Kasumi-1 (cell line): ENCODE data around the gene PXMP4.

Experiments used
- DNase-seq, 2 experiments: peaks; one replicate each; lab custom pipeline; 2025; lab: John Stamatoyannopoulos, UW

PXMP4 gene

DNA sequence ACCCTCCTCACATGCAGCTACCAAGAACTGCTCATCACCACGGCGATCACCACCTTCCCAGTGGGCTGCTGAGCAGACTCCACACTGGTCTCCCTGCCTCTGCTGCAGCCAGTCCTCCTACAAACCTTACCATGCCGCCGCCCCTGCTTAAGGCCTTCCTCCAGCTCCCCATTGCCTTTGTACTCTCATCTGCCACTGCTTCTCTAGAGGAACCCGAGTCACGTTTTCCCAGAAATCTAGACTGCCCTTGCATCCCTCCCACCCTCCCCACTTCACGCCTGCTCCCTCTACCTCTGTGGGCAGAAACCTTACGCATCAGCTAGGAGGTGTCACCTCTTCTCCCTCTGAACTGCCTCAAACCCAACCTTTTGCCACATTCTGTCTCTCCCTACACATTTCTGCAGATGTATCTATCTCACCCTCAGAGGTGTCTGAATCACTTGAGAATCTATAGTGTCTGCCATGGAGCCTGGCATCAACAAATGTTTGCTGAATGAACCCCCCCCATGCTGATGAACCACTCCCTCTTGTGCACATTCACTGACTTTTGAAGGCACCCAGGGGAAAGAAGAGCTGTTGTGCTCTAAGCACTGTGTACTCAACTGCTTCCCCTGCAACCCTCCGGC, 38.3 kb downstream of the PXMP4 start:
- no peak for DNase-seq

DNA sequence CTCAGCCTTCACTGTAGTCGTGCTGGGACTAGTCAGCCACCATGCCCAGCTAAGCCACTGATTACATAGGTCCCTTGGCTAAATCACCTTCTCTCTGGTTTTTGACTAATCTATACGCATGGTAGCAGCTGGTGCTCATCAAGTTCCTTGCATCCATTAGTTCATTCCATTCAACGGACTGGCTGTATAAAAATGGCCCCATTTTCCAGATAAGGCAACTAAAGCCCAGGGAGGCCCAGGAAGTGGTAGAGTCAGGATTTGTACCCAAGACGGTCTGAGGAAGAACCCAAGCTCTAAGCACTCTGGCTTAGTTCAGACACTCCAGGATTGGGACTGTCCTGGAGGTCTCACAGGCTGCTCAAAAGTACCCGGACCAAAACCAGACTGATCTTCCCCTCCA, 38.8 kb downstream of the PXMP4 start:
- DNase-seq: no peak

DNA sequence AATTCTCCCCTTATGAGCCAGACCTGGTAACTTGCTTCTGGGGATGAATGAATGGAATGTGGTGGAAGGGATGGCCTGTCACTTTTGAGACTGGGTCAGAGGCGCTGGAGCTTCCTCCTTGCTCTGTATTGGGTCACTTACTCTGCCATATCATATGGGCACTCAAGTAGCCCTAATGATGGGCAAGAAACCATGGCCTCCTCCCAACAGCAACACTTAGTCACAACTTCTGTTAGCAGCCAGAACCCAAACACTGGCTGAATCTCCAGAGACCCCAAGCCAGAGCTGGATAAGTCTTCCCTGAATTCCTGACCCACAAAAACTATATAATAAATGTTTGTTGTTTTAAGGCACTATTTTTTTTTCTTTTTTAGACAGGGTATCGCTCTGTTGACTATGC, 39.4 kb downstream of the PXMP4 start:
- DNase-seq: no peak

DNA sequence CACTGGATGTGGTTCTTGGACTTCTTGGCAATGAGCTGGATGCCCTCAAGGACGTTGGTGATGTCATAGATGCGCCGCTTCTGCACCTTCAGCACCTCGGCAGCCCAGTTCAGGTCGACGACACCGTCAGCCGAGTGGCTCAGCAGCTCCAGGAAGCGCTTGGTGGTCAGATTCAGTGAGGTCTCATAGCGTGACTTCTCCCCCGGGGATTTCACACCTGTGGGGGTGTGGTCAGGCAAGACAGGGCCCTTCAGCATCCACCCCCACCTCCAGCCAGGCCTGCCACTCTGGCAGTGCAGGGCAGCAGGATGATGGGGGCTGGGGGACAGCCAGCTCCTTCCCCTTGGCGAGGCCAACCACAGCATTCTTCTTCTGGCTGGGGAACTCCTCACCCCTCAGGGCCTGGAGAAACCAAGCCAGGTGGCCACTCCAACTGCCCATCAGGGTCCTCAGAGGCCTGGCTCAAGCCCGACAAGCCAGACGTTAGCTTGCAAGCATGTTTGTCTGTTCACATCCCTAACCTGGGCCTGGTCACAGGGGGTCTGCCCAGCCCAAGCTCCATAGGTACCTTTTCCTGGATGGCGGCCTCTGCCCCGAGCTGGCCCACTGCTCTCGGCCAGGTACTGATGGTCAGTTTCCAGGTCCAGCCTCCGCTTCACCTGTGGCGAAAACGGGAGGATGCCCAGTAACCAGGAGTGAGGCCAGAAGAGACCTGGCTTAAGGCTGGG, 40.2 kb downstream of the PXMP4 start:
- DNase-seq: no peak

DNA sequence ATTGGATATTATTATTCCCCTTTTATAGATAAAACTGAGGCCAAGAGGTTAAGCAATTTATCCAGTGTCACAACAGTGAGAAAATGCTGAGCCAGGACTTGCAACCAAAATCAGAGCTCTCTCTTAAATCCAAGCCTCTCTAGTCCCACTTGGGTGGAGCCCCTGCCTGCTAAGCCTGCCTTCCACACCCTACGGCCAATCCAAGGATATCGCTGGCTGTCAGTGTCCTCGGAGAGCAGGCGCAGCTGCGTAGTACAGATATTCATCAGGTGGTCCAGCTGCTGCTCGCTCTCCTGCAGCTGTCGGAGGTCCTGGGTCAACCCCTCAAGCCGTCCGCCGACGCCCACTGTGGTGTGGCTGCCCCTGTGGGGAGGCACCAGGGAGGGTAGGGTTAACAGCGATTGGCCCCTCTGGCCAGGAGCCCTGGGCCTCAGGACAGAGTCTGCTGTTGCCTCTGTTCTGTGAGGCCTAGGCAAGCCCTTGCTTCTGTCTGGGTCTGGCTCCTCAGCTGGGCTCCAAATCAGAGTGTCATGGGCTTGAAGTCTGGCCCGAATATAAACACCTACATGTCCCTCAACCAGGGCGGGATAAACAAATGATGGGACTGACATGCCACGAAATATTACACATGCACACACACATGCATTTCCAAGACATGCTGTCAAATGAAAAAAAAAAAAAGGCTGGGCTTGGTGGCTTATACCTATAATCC, 42.0 kb downstream of the PXMP4 start:
- DNase-seq: no peak

DNA sequence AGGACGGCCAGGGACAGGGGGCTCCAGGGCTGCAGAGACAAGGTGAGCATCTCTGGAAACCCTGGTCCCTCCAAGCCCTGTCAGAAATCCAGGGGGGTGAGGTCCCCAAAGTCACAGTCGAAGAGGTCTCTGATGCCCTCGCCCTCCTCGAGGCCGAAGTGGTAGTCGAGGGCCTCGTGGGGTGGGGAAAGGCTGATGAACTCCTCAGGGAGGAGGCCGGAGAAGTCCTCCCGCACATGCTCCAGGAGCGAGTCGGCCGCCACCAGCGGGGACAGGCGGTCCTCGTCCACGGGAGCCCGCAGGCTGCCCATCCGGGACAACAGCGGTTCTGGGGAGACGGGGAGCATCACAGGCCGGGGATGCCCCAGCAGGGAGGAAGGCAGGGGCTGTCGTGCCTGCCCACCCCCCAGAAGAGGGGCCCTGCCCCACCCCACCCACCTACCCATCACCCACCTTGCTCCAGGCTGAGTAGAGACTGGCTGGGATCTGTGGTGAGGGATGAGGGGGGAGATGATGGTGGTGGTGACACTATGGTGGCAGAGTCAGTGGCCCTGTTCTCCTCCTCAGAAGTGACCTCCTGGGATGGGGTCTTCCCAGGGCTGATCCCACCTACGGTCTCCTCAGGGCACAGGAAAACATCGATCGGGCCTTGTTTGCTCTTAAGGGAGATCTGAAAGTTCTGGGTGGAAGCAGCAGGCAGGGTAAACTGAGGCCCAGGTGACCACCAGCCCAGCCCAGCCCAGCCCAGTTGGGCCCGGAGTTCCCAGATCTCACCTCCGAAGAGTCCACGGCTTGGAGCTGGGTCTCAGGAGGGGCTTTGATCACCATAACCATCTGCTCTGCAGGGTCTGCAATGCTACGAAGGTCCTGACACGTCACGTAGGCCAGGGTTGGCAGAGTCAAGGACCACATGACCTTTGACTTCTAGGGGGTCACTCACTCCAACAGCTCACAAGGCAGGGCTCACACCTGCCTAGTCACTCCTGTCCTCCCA, 43.2 kb downstream of the PXMP4 start:
- no peak for DNase-seq

DNA sequence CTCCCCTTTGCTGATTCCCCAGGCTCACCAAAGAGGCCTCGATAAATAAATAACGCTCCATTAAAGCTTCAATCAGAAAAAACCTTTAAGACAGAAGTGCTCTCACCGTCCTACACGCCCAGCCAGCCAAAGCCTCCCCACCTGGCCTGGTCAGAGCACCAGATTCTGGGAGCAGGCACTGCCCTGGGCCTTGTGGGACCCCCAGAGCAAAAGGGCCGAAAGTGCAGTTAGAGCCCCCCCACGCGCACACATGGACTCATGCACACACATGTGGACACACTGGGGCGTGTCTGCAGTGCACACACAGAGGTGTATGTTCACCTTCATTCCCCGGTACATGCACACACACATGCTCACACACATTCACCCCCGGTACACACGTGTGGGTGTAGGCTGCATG, 44.0 kb downstream of the PXMP4 start:
- DNase-seq: no peak

DNA sequence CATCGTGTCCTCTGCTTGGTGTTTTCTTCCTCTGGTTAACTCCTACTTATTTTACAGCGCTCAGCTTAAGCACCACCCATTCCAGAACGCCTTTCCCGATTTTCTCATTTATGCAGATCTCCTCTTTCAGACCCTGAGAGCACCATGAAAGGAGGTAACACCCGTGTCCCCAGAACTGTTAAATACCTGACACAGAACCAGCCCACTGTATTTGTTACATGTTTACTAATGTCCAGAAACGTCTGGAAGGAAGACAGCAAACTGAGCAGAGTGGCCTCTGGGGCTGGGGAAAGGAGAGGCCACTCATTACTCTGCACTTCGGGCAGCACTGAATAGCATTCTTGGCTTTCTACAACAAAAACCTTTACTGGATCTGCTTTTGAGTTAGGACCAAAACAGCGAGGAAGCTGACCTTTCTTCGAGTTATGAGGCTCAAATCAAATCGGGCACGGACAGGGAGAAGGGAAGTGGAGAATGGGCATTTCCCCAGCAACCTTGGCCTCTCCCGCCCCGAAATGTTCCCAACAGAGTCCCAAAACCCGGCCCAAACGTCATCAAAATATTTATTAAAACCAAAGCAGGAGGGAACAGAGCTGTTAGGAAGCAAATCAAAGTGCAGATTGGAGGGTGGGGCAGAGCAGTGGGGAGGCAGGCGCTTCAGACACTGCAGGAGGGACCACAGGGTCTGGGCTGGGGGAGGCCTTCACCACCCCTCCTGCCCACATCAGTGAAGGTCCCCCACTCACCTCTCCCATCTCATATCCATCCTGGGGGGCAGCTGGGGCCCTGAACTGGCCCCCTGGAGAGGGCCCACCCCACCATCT, 44.8 kb downstream of the PXMP4 start:
- DNase-seq: no peak

DNA sequence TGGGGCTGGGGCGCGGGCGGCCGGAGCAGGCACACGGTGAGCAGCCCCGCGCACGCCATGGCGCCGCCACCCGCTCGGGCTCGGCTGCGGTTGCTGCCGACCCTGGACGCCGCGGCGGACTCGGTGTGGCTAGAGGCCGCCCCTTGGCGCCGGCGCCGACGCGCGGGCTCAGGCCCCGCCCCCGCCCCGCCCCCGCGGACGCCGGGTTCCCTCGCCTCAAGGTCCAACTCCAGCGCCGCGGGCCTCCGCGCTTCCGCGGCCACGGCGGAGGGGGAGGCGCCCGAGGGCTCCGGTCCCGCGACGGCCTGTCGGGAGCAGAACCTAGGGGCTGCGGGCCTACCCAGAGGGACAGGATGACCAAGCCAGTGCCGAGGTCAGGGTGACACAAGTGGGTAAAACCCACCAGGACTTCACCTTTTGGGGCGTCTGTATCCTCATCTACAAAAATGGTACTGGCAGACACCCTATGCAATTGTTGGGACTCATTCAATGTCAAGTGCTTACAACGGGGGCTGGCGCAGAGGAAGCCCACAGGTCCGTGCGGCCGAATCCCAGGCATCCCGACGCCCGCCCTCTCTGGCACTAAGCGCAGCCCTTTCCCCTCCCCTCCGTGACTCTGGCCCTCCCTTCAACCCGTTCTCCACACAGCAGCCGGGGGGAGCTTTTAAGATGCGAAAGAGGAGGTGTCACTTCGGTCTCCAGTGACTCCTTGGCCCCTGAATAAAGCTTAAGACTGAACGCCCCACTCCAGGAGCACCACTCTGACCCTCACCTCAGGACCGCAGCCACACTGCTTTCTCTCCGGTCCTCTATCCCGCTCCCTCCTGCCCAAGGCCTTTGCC, 45.6 kb downstream of the PXMP4 start, which contains the start of gene NECAB3:
TSS of gene NECAB3 (minus strand) at position 135 of the 842 bp plus-strand sequence. CDS start at position 59, 76 bp downstream.
- DNase-seq: peak in 1 of 2 experiments; percentile 31

DNA sequence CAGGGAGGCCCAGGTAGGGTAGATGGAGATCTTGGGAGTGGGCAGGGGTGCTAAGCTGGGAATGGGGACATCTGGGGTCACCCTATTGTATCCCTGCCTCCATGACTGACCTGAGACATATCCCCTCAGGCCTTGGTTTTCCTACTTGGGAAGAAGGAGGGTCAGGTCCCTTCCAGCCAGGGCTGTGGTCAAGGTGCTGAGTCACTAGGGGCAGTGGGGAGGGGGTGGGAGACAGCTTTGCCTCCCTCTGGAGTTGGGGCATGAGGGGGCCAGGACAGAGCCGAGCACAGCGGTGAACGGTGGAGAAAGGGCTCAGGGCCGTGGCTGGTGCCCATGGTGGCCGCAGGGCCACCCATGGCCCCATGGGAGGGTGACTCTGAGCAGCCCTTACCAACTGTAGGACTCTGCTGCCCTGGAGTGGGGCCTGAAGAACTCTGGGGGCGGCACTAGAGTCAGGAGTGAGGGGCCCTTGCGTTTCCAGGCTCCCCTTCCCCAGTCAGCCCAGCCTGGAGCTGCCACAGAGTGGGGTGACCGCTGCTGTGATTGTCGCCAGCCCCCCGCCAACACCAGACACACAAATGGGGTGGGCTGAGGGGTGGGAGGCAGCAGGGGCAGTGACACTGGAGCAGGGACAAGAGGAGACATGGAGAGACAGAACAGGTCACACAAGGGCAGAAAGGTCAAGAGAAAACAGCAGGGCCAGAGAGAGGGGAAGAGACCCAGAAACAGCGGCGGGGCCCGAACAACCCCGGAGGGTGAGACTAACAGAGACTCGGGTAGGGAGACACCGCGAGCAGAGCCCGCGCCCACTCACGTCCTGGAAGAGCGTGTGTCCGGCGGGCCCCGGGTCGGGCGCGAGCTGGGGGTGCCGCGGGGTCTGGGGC, 46.5 kb downstream of the PXMP4 start:
- peak; percentile 14 to 27 for DNase-seq

DNA sequence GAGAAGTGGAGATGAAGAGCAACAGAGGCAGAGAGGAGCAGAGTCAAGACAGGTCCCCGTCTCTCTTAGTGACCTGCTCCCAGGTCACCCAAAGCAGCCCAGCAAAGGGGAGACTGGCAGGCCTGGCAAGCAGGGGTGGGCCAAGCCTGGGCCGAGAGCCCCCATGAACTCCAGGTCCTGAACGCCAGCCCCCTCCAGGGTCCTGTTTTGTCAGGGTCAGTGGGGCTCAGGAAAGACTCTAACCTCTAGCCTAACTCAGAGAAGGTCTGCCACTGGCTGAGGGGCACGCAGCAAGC, 47.0 kb downstream of the PXMP4 start:
- no peak for DNase-seq

DNA sequence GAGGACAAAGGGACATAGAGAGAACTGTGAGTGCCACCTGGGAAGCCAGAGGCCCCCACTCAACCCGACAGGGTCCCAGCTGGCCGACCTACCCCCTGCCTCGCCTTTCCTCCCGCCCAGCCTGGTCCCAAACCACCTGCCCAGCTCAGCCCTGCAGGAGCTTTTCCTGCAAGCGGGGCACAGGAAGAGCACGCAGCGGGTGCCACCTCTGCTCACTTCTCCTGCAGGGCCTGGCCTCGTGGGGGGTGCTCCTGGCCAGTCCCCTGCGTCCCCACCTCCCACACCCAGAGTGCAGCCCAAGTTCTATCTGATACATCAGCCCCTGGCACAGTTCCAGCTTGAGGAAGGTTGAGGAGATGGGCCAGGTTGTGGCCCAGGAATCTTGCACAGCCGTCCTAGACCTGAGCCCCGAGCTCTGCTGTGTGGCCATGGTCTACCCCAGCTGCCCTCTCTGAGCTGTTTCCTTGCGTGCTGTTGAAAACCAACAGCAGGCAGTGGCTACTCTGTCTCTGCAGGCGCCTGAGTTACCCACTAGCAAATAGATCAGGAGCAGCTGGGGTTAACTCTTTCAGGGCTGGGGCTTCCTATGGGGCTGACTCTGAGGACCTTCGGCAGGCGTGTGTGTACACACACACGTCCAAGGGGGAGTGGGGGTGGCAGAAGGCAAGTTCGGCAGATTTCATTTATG, 47.5 kb downstream of the PXMP4 start:
- no peak for DNase-seq

DNA sequence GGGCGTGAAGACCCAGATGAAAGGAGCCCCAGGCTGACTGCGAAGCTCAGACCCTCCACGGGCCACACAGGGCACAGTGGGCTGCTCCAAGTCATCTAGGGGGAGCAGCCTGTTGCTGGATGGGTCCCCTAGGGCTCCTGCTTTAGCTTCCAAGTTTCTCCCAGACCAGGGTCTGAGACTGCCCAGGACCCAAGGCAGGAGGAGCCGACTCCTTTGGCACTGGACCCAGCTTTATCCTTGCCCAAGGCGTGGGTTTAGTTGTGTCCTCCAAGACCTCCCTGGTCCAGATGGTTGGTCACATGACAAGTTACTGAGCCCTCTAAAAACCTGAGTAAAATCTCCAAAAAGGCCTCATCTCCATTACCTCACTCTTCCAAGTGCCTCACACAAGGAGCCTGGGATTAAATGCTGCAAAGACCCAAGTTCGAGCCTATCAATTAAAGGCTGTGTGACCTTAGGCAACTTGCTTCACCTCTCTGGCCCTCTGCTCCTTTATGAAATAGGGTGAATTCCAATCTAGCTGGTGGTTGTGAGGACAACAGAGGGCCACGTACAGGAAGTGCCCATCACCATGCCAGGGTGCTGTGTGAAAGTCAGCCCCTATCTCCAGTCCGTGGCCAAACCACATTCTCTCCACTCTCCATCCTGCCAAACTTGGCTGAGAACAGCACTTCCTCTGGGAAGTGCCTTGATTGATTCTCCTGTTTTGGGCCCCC, 48.4 kb downstream of the PXMP4 start:
- DNase-seq: no peak

DNA sequence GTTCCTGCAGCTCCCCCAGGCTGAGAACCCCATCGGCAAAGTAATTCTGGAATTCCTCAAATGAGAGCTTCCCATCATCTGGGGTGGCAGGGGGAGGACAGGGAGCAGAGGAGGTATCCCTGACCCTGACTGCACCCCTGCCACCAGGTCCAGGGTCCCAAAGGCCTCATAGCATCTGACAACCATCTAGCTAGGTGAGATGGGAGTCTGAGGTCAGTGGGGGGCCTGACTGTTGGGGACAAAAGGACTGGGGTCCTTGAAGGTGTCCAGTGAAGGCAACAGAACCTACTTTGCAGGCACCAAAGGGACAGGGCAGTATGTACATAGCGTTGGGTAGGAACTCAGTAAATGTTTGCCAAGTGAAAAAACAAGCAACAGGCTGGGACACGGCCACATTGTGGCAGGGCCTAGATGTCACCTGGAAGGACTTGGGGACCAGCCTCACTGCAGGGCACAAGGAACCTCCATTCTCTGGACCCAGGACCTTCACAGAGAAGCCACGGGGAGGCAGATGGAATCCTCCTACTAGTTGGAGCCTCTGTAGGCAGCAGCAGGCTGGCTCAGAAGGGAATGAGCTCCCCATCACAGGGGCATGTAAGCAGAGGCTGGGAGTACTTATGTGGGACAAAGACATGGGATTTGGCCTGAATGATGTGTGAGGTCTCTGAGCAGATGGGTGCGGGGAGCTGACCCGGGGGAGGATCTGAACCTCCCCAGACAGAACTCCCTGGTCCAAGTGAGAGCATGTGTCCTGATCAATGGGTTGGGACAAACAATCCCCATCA, 49.2 kb downstream of the PXMP4 start:
- DNase-seq: no peak

DNA sequence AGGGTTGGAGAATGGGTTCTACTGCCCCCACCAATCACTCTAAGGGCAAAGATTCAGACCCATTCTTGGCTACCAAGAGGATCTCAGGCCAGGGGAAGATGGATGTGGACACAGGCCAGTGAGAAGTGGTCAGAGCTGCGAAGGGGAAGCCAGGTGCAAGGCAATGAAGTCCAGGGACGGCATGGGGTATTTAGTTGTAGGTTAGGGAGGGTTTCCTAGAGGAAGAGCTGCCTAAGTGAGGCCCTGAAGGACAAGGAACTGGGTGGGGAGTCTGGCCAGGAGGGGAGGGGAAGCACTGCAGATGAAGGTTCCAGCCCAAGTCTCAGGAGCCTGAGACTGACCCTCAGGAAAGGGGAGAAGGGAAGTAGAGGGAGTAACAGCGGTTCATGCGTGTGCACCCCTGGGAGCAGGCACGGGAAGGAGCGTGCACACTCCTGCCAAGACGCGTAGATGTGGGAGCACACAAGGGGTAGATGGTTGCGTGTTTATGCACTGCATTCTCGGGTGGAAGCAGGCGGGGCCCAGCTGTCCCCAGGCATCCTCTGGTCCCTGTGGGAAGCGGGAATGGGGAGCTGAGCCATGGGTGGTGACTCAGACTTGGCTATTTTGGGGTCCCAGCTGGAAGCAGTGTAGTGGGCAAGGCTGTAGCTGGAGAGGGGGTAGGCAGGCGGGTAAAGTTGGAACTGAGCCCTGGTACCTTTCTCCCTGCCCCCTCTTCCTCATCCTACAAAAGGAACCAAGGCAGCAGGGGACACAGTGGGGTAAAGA, 50.1 kb downstream of the PXMP4 start:
- DNase-seq: no peak

DNA sequence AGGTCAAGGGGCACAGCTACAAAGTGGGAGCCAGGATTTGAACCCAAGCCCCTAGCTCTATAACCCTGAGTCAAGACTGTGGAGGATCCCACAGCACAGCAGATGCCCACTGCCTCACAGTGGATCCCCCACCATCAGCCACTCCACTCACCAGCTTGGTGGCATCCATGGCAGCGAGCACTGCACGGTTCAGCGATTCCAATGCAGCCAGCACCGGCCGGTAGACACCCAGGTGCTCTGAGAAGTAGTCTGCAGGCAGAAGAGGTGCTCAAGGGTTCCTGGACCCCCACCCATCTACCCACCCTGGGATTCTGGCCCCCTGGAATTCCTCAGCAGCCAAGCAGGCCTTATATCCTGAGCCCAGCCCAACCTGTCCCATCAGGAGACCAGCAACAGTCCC, 50.9 kb downstream of the PXMP4 start:
- DNase-seq: no peak
